ENCODE results near the gene CCR1. TPM values are rescaled to one million over a fixed set of nuclear protein-coding genes. Genes with fewer than 3 reads are reported as not detected.

The CCR1 gene
- total RNA-seq, 1 experiment from 2014 or later, result 0.28 TPM

DNA sequence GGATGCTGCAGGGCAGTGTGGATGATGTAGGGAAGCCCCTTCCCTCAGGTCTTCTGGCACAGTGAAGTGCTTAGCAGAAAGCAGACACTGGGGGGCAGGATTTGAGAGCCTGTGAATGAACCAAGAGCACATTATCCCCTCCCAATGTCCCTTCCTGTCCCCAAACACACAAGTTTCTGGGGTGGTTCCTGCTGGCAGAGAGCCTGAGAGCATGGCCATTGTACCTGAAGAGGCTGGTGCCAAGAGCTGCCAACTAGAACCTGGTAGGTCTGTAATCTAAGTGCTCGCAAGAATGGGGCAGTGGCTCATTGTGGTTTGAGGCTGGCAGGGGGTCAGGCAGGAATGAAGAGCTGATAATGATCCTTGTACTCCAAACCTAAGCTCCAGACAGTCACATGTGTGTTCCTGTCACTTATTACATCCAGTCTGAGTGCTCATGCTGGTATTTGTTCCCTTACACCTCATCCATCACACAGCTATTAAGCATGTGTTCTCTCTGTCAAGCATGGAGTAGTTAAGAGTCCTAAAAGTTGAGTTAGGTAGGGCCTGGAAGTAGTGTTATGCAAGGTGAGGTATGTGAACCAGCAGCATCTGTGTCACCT lies 6.7 kb upstream of the CCR1 start:
- Histone ChIP-seq H2AFZ (no peak overlapping the region), H3K9me2 (ENCODE audit: insufficient read depth) (no peaks in the 10 kb centered on the region), H3K4me3 (no peak overlapping the region), H3F3A (ENCODE audit: insufficient read depth, low read depth) (no peaks in the 10 kb centered on the region), H3K36me3 (ENCODE audit: low read depth) (no peaks in the 10 kb centered on the region), H4K20me1 (ENCODE audit: insufficient read depth) (no peaks in the 10 kb centered on the region), H3K4me2 (no peak overlapping the region), H3K9me3 (ENCODE audit: insufficient read depth, low read depth) (no peaks in the 10 kb centered on the region), H3K27me3 (ENCODE audit: insufficient read depth, low read depth) (no peaks in the 10 kb centered on the region), H3K79me2 (ENCODE audit: low read depth) (no peaks in the 10 kb centered on the region), H3K4me1 (replicated peaks; ENCODE audit: insufficient read depth) (peaks cover 10% of the 10 kb centered on the region; the same call in 1 of the 2 replicates), H3K27ac (no peak overlapping the region)
- DNase-seq, result peak; percentile 36 to 62
- ChIA-PET POLR2A (ENCODE audit: unreplicated experiment) (no interaction called here), CTCF (interaction anchor here (0.6 kb wide), 1 partner anchor 156 kb away, joined by 3 read pairs; the partner anchor contains the start of gene CCR5)
- intact Hi-C loops (cut with micrococcal nuclease; ENCODE audit: unreplicated experiment), result loop anchor here (1.0 kb wide), 1 partner anchor 157 kb away; no protein-coding TSS in a partner anchor
- BruUV-seq (replicated peaks), result no TSS peak
- TF ChIP-seq, protein P1, sequence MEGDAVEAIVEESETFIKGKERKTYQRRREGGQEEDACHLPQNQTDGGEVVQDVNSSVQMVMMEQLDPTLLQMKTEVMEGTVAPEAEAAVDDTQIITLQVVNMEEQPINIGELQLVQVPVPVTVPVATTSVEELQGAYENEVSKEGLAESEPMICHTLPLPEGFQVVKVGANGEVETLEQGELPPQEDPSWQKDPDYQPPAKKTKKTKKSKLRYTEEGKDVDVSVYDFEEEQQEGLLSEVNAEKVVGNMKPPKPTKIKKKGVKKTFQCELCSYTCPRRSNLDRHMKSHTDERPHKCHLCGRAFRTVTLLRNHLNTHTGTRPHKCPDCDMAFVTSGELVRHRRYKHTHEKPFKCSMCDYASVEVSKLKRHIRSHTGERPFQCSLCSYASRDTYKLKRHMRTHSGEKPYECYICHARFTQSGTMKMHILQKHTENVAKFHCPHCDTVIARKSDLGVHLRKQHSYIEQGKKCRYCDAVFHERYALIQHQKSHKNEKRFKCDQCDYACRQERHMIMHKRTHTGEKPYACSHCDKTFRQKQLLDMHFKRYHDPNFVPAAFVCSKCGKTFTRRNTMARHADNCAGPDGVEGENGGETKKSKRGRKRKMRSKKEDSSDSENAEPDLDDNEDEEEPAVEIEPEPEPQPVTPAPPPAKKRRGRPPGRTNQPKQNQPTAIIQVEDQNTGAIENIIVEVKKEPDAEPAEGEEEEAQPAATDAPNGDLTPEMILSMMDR (conservative IDR thresholded peaks at IDR 0.05), result peak; percentile 45
- TF ChIP-seq EZH2 (IDR thresholded peaks at IDR 0.05; ENCODE audit: low read depth), result no peak

DNA sequence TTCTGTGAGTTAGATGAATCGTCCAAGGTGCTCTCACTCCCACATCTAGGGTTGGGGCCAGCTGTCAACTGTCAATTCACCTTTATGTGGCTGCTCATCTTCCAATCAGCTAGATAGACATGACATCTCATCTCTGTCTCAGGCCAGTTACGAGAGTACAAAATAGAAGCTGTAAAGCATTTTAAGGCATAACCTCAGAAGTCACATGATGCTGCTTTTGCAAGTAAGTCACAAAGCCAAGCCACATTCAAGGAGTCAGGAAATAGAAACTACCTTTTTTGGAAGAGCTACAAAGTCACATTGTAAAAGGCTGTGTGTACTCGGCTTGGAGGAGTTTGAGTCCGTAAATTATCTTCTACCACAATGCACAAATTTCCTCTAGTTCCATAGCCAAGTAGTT lies 5.1 kb upstream of the CCR1 start:
- no peaks in the 10 kb centered on the region for H4K20me1 ChIP-seq (ENCODE audit: insufficient read depth)
- intact Hi-C loops (cut with micrococcal nuclease; ENCODE audit: unreplicated experiment), result no loop called here
- BruUV-seq (replicated peaks), result no TSS peak

DNA sequence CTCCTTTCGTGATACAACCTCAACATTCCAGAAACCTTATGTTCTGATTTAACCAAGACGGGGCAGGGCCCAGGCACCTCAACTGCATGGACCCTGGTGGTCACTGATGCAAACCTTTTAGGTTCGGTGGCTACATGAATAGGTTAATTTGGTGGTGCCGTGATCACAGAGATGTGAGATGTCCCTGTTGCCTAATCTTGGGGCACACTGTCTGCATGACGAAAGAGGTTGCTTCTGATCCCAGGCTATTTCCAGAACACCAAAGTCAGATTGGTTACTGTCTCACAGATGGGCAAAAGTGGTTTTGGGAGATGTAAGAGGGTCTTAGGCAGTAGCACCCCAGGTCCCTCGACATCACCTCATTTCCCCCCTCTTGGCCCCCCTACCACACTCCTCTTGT lies 4.0 kb upstream of the CCR1 start:
- TF ChIP-seq EZH2 (IDR thresholded peaks at IDR 0.05; ENCODE audit: low read depth), result no peak
- TF ChIP-seq, protein P1 (conservative IDR thresholded peaks at IDR 0.05), result no peak
- ChIA-PET POLR2A (ENCODE audit: unreplicated experiment) (no interaction called here), CTCF (no interaction called here)

More for the DNA sequence above, 5.1 kb upstream of the CCR1 start:
- peaks cover 17% of the 10 kb centered on the region for H3K4me1 ChIP-seq (replicated peaks; ENCODE audit: insufficient read depth)
- no peak overlapping the region for H3K27ac ChIP-seq
- CTCF ChIA-PET, result no interaction called here
- H3K27me3 ChIP-seq (ENCODE audit: insufficient read depth, low read depth), result no peaks in the 10 kb centered on the region
- H3K36me3 ChIP-seq (ENCODE audit: low read depth), result no peaks in the 10 kb centered on the region
- TF ChIP-seq EZH2 (IDR thresholded peaks at IDR 0.05; ENCODE audit: low read depth), result no peak
- TF ChIP-seq, protein P1 (conservative IDR thresholded peaks at IDR 0.05), result no peak
- no peak overlapping the region for H2AFZ ChIP-seq
- no peaks in the 10 kb centered on the region for H3F3A ChIP-seq (ENCODE audit: insufficient read depth, low read depth)
- POLR2A ChIA-PET (ENCODE audit: unreplicated experiment), result interaction anchor here (0.6 kb wide), 1 partner anchor 20 kb away, joined by 5 read pairs; no protein-coding TSS in a partner anchor
- no peaks in the 10 kb centered on the region for H3K79me2 ChIP-seq (ENCODE audit: low read depth)
- no peak overlapping the region for H3K4me3 ChIP-seq
- no peak for DNase-seq
- H3K4me2 ChIP-seq, result no peak overlapping the region
- H3K9me3 ChIP-seq (ENCODE audit: insufficient read depth, low read depth), result no peaks in the 10 kb centered on the region
- no peaks in the 10 kb centered on the region for H3K9me2 ChIP-seq (ENCODE audit: insufficient read depth)

More for the DNA sequence above, 4.0 kb upstream of the CCR1 start:
- H3K4me2 ChIP-seq, result no peak overlapping the region
- H3K4me1 ChIP-seq (replicated peaks; ENCODE audit: insufficient read depth), result peaks cover 23% of the 10 kb centered on the region
- H3K9me3 ChIP-seq (ENCODE audit: insufficient read depth, low read depth), result no peaks in the 10 kb centered on the region
- H3K27ac ChIP-seq, result no peak overlapping the region
- H3K36me3 ChIP-seq (ENCODE audit: low read depth), result no peaks in the 10 kb centered on the region
- H2AFZ ChIP-seq, result no peak overlapping the region
- H3K4me3 ChIP-seq, result no peak overlapping the region
- no peaks in the 10 kb centered on the region for H4K20me1 ChIP-seq (ENCODE audit: insufficient read depth)
- DNase-seq, result no peak
- H3F3A ChIP-seq (ENCODE audit: insufficient read depth, low read depth), result no peaks in the 10 kb centered on the region
- H3K9me2 ChIP-seq (ENCODE audit: insufficient read depth), result no peaks in the 10 kb centered on the region
- no peaks in the 10 kb centered on the region for H3K79me2 ChIP-seq (ENCODE audit: low read depth)
- H3K27me3 ChIP-seq (ENCODE audit: insufficient read depth, low read depth), result no peaks in the 10 kb centered on the region
- BruUV-seq (replicated peaks), result no TSS peak
- intact Hi-C loops (cut with micrococcal nuclease; ENCODE audit: unreplicated experiment), result no loop called here
